Vagina (tissue), 2 donors: ENCODE results near the gene TTC8.

Source experiments
- CTCF ChIP-seq, 3 experiments: fragments of 450-650 bp in 2 of 3; fragments of 200-600 bp in 1 of 3; sonication (generic) in 1 of 3; IDR thresholded peaks; one replicate each; pipeline ENCODE4 v1.5.1; 2017 to 2019; ENCODE audit warnings: antibody characterized with exemption in 3 of 3, mild to moderate bottlenecking in 2 of 3, moderate library complexity in 2 of 3
- POLR2AphosphoS5 ChIP-seq, 2 donors: sonication (generic); formaldehyde crosslinking; IDR thresholded peaks; one replicate each; pipeline ENCODE4 v1.9.0; 2017; ENCODE audit warnings: antibody characterized with exemption in 2 of 2, mild to moderate bottlenecking in 2 of 2, low read depth in 1 of 2; ENCODE audit not compliant: insufficient read depth in 1 of 2

- TF ChIP-seq POLR2AphosphoS5 (IDR thresholded peaks at IDR 0.05; ENCODE audit: insufficient read depth in 1 of 2, low read depth in 1 of 2) (no peak), CTCF (IDR thresholded peaks at IDR 0.05) (no peak)
Observed at GRCh38 chr14:88791252-88791621, 33.2 kb upstream of the TTC8 start.
